GM12878 (cell line): ENCODE results near the gene TRDN. TPM values are rescaled to one million over a fixed set of nuclear protein-coding genes. Genes with fewer than 3 reads are reported as not detected.

Source experiments
- ATAC-seq: fragments of 200-7000 bp; cut with Tn5 transposase; 3 replicates; pipeline ENCODE4 v1.9.1; 2020; ENCODE audit warnings: mild to moderate bottlenecking, moderate library complexity
- BruUV-seq: library from RNA; stranded (reverse); fragments of 400-500 nt; replicated peaks from 2 replicates; lab custom pipeline; 2021; lab: Mats Ljungman, UMichigan
- CTCF ChIA-PET: fragments of 300-600 bp; sonication (Branson Sonifier 250); formaldehyde crosslinking; extraction: SDS; loops from one replicate; lab custom pipeline; 2021; ENCODE audit warnings: inconsistent platforms; lab: Yijun Ruan, JAX
- POLR2A ChIA-PET: fragments of 350-600 bp; formaldehyde crosslinking; extraction: SDS; loops from one replicate; lab custom pipeline; 2021; ENCODE audit warnings: inconsistent platforms; lab: Charles Lee
- RAD21 ChIA-PET: fragments of 300-600 bp; sonication (Branson Sonifier 250); formaldehyde crosslinking; loops from one replicate; lab custom pipeline; 2023; ENCODE audit warnings: antibody characterized with exemption; ENCODE audit not compliant: unreplicated experiment; lab: Charles Lee
- SMC1A ChIA-PET: fragments of 300-600 bp; sonication (Branson Sonifier 250); formaldehyde crosslinking; loops from one replicate; lab custom pipeline; 2023; ENCODE audit not compliant: unreplicated experiment, uncharacterized antibody; lab: Charles Lee
- DNase-seq: peaks from one replicate; pipeline ENCODE4 v3.0.0-alpha.2; 2011; ENCODE audit warnings: low read depth, low spot score
- FAIRE-seq: peaks from 3 replicates; lab custom pipeline; 2011; peaks lifted over from hg19 to GRCh38; lab: Jason Lieb, UNC
- H2AFZ ChIP-seq: 2 replicates; pipeline ENCODE4 v1.6.0; 2011; ENCODE audit warnings: low read depth, low read length, control low read depth; ENCODE audit not compliant: control insufficient read depth
- H3K27ac ChIP-seq: 2 replicates; pipeline ENCODE4 v1.5.1; 2011; ENCODE audit warnings: control low read depth; ENCODE audit not compliant: control insufficient read depth, insufficient read depth
- H3K27me3 ChIP-seq, 2 experiments: replicated peaks in 1 of 2; 2 replicates each; pipeline versions ENCODE4 v1.6.0 to v1.6.1; 2011; ENCODE audit warnings: low read length in 1 of 2; ENCODE audit not compliant: control insufficient read depth in 2 of 2, insufficient read depth in 2 of 2
- H3K36me3 ChIP-seq, 2 experiments: 2 replicates each; pipeline ENCODE4 v1.5.1; 2011; ENCODE audit warnings: low read length in 1 of 2; ENCODE audit not compliant: control insufficient read depth in 2 of 2, insufficient read depth in 2 of 2
- H3K4me1 ChIP-seq: 2 replicates; pipeline ENCODE4 v1.6.1; 2011; ENCODE audit warnings: mild to moderate bottlenecking, low read length, moderate library complexity, mixed read lengths; ENCODE audit not compliant: control insufficient read depth, insufficient read depth
- H3K4me2 ChIP-seq: 2 replicates; pipeline ENCODE4 v1.6.0; 2011; ENCODE audit warnings: control low read depth; ENCODE audit not compliant: control insufficient read depth, insufficient read depth
- H3K4me3 ChIP-seq: fragments of 200-600 bp; sonication (generic); 2 replicates; pipeline ENCODE4 v1.5.1; 2016
- H3K79me2 ChIP-seq: 2 replicates; pipeline ENCODE4 v1.6.0; 2011; ENCODE audit warnings: low read length; ENCODE audit not compliant: control insufficient read depth, insufficient read depth
- H3K9ac ChIP-seq: 2 replicates; pipeline ENCODE4 v1.8.0; 2011; ENCODE audit warnings: low read length, control low read depth, mixed read lengths; ENCODE audit not compliant: control insufficient read depth, insufficient read depth
- H3K9me3 ChIP-seq: replicated peaks from 3 replicates; pipeline ENCODE4 v1.5.1; 2011; ENCODE audit warnings: mild to moderate bottlenecking, low read length; ENCODE audit not compliant: control insufficient read depth, insufficient read depth
- H4K20me1 ChIP-seq: 2 replicates; pipeline ENCODE4 v1.6.0; 2011; ENCODE audit not compliant: control insufficient read depth, insufficient read depth
- BMI1 ChIP-seq: fragments of 450-650 bp; IDR thresholded peaks from 2 replicates; pipeline ENCODE4 v1.6.1; 2016; ENCODE audit warnings: mild to moderate bottlenecking, moderate library complexity, borderline replicate concordance
- JUNB ChIP-seq: IDR thresholded peaks from 2 replicates; pipeline ENCODE4 v1.6.1; 2016; ENCODE audit warnings: antibody characterized with exemption, mild to moderate bottlenecking
- LARP7 ChIP-seq: fragments of 450-650 bp; IDR thresholded peaks from 2 replicates; pipeline ENCODE4 v1.6.1; 2017; ENCODE audit warnings: mild to moderate bottlenecking
- NFYB ChIP-seq: IDR thresholded peaks from 2 replicates; pipeline ENCODE4 v1.6.1; 2011; ENCODE audit warnings: low read depth, mild to moderate bottlenecking, low read length, improper control_type of control experiment, moderate library complexity; ENCODE audit not compliant: insufficient read depth
- PAX8 ChIP-seq: fragments of 450-650 bp; IDR thresholded peaks from 2 replicates; pipeline ENCODE4 v1.6.1; 2017; ENCODE audit warnings: mild to moderate bottlenecking, moderate library complexity
- PML ChIP-seq: IDR thresholded peaks from 2 replicates; pipeline ENCODE4 v1.6.1; 2012; ENCODE audit warnings: low read length, inconsistent platforms
- POU2F2 ChIP-seq: IDR thresholded peaks from 3 replicates; pipeline ENCODE4 v1.6.1; 2011; ENCODE audit warnings: low read depth, mild to moderate bottlenecking, low read length, borderline replicate concordance
- RAD21 ChIP-seq: IDR thresholded peaks from 2 replicates; pipeline ENCODE4 v1.6.1; 2011; ENCODE audit warnings: mild to moderate bottlenecking, low read depth, low read length, moderate library complexity; ENCODE audit not compliant: insufficient read depth
- SIX5 ChIP-seq: IDR thresholded peaks from 2 replicates; pipeline ENCODE4 v1.6.1; 2011; ENCODE audit warnings: mild to moderate bottlenecking, low read depth, low read length, moderate library complexity; ENCODE audit not compliant: severe bottlenecking
- SP1 ChIP-seq: IDR thresholded peaks from one replicate; pipeline ENCODE4 v1.6.1; 2011; ENCODE audit warnings: low read depth, low read length
- SREBF1 ChIP-seq: IDR thresholded peaks from 2 replicates; pipeline ENCODE4 v1.6.1; 2012; ENCODE audit warnings: mild to moderate bottlenecking, low read length
- STAT3 ChIP-seq: IDR thresholded peaks from 2 replicates; pipeline ENCODE4 v1.6.1; 2011; ENCODE audit warnings: low read depth, low read length, improper control_type of control experiment
- TAF1 ChIP-seq: IDR thresholded peaks from 2 replicates; pipeline ENCODE4 v1.6.1; 2011; ENCODE audit warnings: mild to moderate bottlenecking, low read depth, low read length, borderline replicate concordance
- ZBED1 ChIP-seq: IDR thresholded peaks from 2 replicates; pipeline ENCODE4 v1.6.1; 2016; ENCODE audit warnings: borderline replicate concordance
- ZSCAN29 ChIP-seq: fragments of 450-650 bp; IDR thresholded peaks from 2 replicates; pipeline ENCODE4 v1.6.1; 2017; ENCODE audit warnings: mild to moderate bottlenecking, moderate library complexity
- WGBS: methylation state at CpG from one replicate; pipeline ENCODE4 v1.1.6; 2016; ENCODE audit warnings: low lambda C conversion rate; ENCODE audit not compliant: insufficient replicate concordance, insufficient coverage; ENCODE audit errors: missing lambda C conversion rate; 5-methylcytosine and 5-hydroxymethylcytosine counted together
- in situ Hi-C: fragments of 300-500 bp; cut with MboI; formaldehyde crosslinking; loops from 9 replicates; pipeline ENCODE4 v1.14.3; 2018; ENCODE audit warnings: mixed read lengths
- intact Hi-C: fragments of 100-400 bp; cut with micrococcal nuclease; formaldehyde crosslinking; loops from one replicate; pipeline ENCODE4 v1.14.2; 2022; ENCODE audit not compliant: unreplicated experiment
- polyA plus RNA-seq, 11 experiments: library from polyadenylated mRNA; depleted of rRNA in 4 of 11; unstranded in 6 of 11; stranded (reverse) in 5 of 11; fragments of >200 nt; fragmentation: Nextera tagmentation in 4 of 11; fragmentation: Illumina TruSeq in 1 of 11; extraction: Ambion mirVana in 4 of 11; extraction: Trizol in 1 of 11; gene quantifications; 1 replicate in 1 of 11; 2 replicates in 10 of 11; pipeline versions ENCODE4 v1.2.1 to v1.2.3, GENCODE V29; 2011 to 2016; ENCODE audit warnings: inconsistent platforms in 2 of 11, missing spikeins in 2 of 11, low read depth in 1 of 11
- total RNA-seq, 4 experiments: library from RNA; depleted of rRNA in 3 of 4; stranded (reverse); fragments of >200 nt in 3 of 4; fragmentation: Illumina TruSeq in 1 of 4; extraction: Trizol in 1 of 4; gene quantifications; 2 replicates each; pipeline versions ENCODE4 v1.2.1 to v1.2.3, GENCODE V29; 2013 to 2021
- TF ChIP-seq, protein P1 (sequence below): fragments of 150-350 bp; IDR thresholded peaks from 2 replicates; pipeline ENCODE4 v1.6.1; 2016; ENCODE audit warnings: low read depth, low read length
- TF ChIP-seq, protein P2 (sequence below): IDR thresholded peaks from 2 replicates; pipeline ENCODE4 v1.6.1; 2012; ENCODE audit warnings: low read depth, low read length, improper control_type of control experiment

Gene TRDN
- total and polyA plus RNA-seq, 10 of the 15 experiments (the other 5 are each of a cell fraction or from before 2014, with no cell fraction given) = not detected

DNA sequence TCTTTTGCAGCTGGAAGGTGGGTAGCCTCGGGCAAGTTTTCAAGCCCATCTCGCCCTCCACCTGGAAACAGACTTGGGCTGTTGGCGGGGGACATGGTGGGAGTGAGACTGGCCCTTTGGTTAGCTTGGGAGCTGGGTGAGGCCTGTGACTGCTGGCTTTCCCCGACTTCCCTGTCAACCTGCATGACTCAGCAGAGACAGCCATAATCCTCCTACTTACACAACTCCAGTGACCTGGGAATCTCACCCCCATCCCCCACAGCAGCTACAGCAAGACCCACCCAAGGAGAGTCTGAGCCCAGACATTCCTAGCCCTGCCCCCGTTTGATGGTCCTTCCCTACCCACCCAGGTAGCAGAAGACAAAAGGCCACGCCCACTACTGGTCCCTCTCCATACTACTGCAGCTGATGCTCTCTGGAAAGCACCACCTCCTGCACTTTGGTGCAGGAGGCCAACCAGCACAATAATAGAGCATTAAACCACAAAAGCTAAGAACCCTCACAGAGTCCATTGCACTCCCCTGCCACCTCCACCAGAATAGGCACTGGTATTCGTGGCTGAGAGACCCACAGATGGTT lies 188.4 kb downstream of the TRDN start:
- ATAC-seq (no peak), DNase-seq (no peak), FAIRE-seq (no peak)
- H4K20me1 ChIP-seq = no peaks in the 10 kb centered on the region
- BruUV-seq = no TSS peak
- no peaks in the 10 kb centered on the region for H3K79me2 ChIP-seq
- in situ Hi-C loops (no loop called here), intact Hi-C loops (no loop called here)
- ChIA-PET SMC1A (no interaction called here), RAD21 (no interaction called here), POLR2A (no interaction called here), CTCF (no interaction called here)
- no peaks in the 10 kb centered on the region for H3K4me1 ChIP-seq
- H3K36me3 ChIP-seq = no peaks in the 10 kb centered on the region
- no peaks in the 10 kb centered on the region for H3K9me3 ChIP-seq
- H3K4me3 ChIP-seq = no peak overlapping the region
- 13% methylated on average over 7 of the region's 7 CpGs for WGBS
- no peak overlapping the region for H3K9ac ChIP-seq
- H3K4me2 ChIP-seq = no peak overlapping the region
- H3K27ac ChIP-seq = no peak overlapping the region
- H2AFZ ChIP-seq = no peak overlapping the region
- TF ChIP-seq POU2F2 (no peak), ZBED1 (no peak), PML (no peak), TAF1 (no peak), ZSCAN29 (no peak), STAT3 (no peak), PAX8 (no peak), RAD21 (no peak), SREBF1 (no peak), JUNB (no peak), BMI1 (no peak), SP1 (no peak), LARP7 (no peak), NFYB (no peak), SIX5 (no peak)
- TF ChIP-seq, protein P1, sequence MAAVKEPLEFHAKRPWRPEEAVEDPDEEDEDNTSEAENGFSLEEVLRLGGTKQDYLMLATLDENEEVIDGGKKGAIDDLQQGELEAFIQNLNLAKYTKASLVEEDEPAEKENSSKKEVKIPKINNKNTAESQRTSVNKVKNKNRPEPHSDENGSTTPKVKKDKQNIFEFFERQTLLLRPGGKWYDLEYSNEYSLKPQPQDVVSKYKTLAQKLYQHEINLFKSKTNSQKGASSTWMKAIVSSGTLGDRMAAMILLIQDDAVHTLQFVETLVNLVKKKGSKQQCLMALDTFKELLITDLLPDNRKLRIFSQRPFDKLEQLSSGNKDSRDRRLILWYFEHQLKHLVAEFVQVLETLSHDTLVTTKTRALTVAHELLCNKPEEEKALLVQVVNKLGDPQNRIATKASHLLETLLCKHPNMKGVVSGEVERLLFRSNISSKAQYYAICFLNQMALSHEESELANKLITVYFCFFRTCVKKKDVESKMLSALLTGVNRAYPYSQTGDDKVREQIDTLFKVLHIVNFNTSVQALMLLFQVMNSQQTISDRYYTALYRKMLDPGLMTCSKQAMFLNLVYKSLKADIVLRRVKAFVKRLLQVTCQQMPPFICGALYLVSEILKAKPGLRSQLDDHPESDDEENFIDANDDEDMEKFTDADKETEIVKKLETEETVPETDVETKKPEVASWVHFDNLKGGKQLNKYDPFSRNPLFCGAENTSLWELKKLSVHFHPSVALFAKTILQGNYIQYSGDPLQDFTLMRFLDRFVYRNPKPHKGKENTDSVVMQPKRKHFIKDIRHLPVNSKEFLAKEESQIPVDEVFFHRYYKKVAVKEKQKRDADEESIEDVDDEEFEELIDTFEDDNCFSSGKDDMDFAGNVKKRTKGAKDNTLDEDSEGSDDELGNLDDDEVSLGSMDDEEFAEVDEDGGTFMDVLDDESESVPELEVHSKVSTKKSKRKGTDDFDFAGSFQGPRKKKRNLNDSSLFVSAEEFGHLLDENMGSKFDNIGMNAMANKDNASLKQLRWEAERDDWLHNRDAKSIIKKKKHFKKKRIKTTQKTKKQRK = no peak
- TF ChIP-seq, protein P2, sequence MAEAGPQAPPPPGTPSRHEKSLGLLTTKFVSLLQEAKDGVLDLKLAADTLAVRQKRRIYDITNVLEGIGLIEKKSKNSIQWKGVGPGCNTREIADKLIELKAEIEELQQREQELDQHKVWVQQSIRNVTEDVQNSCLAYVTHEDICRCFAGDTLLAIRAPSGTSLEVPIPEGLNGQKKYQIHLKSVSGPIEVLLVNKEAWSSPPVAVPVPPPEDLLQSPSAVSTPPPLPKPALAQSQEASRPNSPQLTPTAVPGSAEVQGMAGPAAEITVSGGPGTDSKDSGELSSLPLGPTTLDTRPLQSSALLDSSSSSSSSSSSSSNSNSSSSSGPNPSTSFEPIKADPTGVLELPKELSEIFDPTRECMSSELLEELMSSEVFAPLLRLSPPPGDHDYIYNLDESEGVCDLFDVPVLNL = no peak
- H3K27me3 ChIP-seq = no peaks in the 10 kb centered on the region
